PC-9 (cell line): ENCODE results near the gene YIPF6.

Experiments
- EZH2 ChIP-seq: fragments of 200-600 bp; sonication (generic); IDR thresholded peaks from 2 replicates; pipeline ENCODE4 v1.8.0; 2017; ENCODE audit warnings: antibody characterized with exemption, low read depth
- TF ChIP-seq, protein P1 (sequence below): fragments of 200-600 bp; sonication (generic); conservative IDR thresholded peaks from 2 replicates; pipeline ENCODE4 v1.6.1; 2017; ENCODE audit warnings: mixed run types, antibody characterized with exemption, mild to moderate bottlenecking, moderate library complexity

DNA sequence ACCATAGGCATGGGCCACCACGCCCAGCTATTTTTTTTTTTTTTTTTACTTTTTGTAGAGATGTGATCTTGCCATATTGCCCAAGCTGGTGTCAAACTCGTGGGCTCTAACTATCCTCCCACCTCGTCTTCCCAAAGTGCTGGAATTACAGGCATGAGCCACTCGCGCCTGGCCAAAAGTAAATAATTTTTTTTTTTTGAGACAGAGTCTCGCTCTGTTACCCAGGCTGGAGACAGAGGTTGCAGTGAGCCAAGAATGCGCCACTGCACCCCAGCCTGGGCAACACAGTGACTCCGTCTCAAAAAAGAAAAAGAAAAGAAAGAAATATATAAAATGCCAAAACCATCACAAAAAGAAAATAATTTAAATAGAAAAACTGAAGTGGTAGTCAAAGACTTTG is 47.1 kb upstream of the YIPF6 start:
- no peak for TF ChIP-seq EZH2
- TF ChIP-seq, protein P1, sequence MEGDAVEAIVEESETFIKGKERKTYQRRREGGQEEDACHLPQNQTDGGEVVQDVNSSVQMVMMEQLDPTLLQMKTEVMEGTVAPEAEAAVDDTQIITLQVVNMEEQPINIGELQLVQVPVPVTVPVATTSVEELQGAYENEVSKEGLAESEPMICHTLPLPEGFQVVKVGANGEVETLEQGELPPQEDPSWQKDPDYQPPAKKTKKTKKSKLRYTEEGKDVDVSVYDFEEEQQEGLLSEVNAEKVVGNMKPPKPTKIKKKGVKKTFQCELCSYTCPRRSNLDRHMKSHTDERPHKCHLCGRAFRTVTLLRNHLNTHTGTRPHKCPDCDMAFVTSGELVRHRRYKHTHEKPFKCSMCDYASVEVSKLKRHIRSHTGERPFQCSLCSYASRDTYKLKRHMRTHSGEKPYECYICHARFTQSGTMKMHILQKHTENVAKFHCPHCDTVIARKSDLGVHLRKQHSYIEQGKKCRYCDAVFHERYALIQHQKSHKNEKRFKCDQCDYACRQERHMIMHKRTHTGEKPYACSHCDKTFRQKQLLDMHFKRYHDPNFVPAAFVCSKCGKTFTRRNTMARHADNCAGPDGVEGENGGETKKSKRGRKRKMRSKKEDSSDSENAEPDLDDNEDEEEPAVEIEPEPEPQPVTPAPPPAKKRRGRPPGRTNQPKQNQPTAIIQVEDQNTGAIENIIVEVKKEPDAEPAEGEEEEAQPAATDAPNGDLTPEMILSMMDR, result no peak
